ENCODE measurements around the gene LECT2. TPM values are rescaled to one million over a fixed set of nuclear protein-coding genes. Genes with fewer than 3 reads are reported as not detected.
A peak's percentile ranks its signal among the peaks of the same experiment; 100 is the strongest.

LECT2 gene
- not detected for total RNA-seq
- polyA plus RNA-seq = not detected
- long read RNA-seq, donor 1, partial matches to known transcripts = 5 of 5 reads
- long read RNA-seq, donor 1, other reads (novel, unspliced or antisense) = 0 of 5 reads
- long read RNA-seq, donor 2 = 0 reads
- long read RNA-seq, donor 3 = 0 reads
- long read RNA-seq, donor 4 = 0 reads
- long read RNA-seq, donor 5 = 0 reads
- long read RNA-seq, donor 6 = 0 reads
- long read RNA-seq, donor 7 = 0 reads
- long read RNA-seq, donor 8, transcript LECT2-201 (4 exons, 1,077 nt) = major isoform, 9 of 28 reads
- long read RNA-seq, donor 8, partial matches to known transcripts = 19 of 28 reads
- long read RNA-seq, donor 8, other reads (novel, unspliced or antisense) = 0 of 28 reads
- long read RNA-seq, donor 9 = 0 reads
- long read RNA-seq, donor 10 = 0 reads

DNA sequence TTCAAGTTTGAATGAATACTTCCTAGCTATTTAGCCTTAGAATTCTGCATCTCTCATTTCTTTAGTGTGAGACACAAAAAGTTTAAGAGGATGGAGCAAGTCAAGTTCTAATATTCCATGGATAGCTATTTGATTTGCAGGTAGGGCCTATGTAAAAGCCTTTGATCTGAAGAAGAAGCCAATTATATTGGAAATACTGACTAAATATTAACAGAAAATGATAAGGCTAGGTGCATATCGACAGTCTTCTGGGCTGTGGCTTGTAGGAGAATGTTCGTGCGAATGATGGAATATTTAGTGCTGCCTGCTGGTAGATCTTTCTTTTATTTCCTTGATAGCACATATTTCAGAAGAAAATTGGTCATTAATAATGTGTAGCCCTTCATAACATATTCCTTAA, at the start of gene LECT2:
LECT2 (minus strand) TSS at position 85 of the 400 bp plus-strand sequence. CDS start 150 bp downstream, outside the sequence.
- intact Hi-C loops (cut with DNase I) = no loop called here
- WGBS, 4 donors = 91 to 99% (median 95%) methylated on average over 3 of the region's 3 CpGs
- DNase-seq = no peak
- no peaks in the 10 kb centered on the region for H3K4me1 ChIP-seq (replicated peaks in 1 of 2)
- TF ChIP-seq, protein P1, sequence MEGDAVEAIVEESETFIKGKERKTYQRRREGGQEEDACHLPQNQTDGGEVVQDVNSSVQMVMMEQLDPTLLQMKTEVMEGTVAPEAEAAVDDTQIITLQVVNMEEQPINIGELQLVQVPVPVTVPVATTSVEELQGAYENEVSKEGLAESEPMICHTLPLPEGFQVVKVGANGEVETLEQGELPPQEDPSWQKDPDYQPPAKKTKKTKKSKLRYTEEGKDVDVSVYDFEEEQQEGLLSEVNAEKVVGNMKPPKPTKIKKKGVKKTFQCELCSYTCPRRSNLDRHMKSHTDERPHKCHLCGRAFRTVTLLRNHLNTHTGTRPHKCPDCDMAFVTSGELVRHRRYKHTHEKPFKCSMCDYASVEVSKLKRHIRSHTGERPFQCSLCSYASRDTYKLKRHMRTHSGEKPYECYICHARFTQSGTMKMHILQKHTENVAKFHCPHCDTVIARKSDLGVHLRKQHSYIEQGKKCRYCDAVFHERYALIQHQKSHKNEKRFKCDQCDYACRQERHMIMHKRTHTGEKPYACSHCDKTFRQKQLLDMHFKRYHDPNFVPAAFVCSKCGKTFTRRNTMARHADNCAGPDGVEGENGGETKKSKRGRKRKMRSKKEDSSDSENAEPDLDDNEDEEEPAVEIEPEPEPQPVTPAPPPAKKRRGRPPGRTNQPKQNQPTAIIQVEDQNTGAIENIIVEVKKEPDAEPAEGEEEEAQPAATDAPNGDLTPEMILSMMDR (IDR thresholded peaks at IDR 0.05) = no peak
- TF ChIP-seq POLR2A (IDR thresholded peaks at IDR 0.05) = no peak
- no peak within 1 kb of the TSS for H3K4me3 ChIP-seq
- peaks cover 3% of the 10 kb centered on the region for H3K27me3 ChIP-seq
- H3K27ac ChIP-seq = no peak within 1 kb of the TSS
- H3K9me3 ChIP-seq (replicated peaks in 1 of 3) = no peaks in the 10 kb centered on the region
- H3K36me3 ChIP-seq (replicated peaks in 1 of 2) = no peaks in the 10 kb centered on the region

DNA sequence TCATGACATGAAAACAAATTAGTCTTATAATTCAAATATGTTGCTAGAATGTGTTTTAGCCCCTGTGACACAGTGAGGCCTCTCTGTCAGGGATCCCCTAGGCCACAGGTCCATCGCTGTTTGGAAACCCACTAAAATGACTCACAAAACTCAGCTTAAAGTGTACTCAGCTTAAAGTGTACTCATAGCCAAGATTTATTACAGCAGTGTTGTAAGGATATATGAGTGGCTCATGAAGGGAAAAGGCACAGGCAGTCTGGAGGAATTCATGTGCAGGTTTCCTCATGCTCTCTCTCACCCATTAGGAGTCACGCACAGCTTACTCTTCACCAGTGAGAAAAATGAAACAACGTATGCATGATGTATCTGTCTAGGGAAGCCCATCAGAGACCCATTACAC, 49.7 kb upstream of the LECT2 start:
- DNase-seq = no peak
- H3K4me3 ChIP-seq = no peak overlapping the region
- no peaks in the 10 kb centered on the region for H3K9me3 ChIP-seq (replicated peaks in 1 of 3)
- no peak overlapping the region for H3K27ac ChIP-seq
- H3K4me1 ChIP-seq (replicated peaks in 1 of 2) = no peaks in the 10 kb centered on the region
- no peaks in the 10 kb centered on the region for H3K36me3 ChIP-seq (replicated peaks in 1 of 2)
- 89 to 98% (median 93%) methylated on average over 3 of the region's 3 CpGs for WGBS, 4 donors
- intact Hi-C loops (cut with DNase I) = no loop called here
- H3K27me3 ChIP-seq = peaks cover 6% of the 10 kb centered on the region
- no peak for TF ChIP-seq POLR2A (IDR thresholded peaks at IDR 0.05)
- TF ChIP-seq, protein P1 (IDR thresholded peaks at IDR 0.05) = no peak

DNA sequence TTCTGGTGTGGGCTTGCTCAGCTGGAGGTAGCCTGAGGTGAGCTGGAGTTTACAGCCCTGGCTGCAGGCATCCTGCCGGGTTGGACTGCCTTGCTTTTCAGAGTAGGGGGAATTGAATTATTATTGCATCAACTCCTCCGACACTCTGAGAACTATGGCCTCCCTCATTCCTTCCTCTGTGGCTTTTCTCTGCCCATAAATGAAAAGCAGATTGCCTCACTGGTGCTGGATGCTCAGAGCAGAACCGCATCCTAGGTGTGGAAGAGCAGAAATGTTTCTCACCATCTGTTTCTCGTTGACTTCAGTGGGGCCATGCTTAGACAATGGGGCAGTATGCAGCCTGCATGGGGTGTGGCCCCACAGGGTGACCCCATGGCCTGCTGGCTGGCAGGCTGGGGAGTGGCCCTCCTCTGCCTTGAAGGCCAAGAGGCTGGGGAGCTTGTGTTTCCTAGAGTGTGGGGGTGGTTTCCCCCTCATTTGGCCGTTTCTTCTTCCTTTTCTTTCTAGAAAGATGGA, 46.7 kb upstream of the LECT2 start:
- H3K36me3 ChIP-seq (replicated peaks in 1 of 2) = no peaks in the 10 kb centered on the region
- no peak overlapping the region for H3K4me3 ChIP-seq
- DNase-seq = no peak
- no peak for TF ChIP-seq POLR2A (IDR thresholded peaks at IDR 0.05)
- TF ChIP-seq, protein P1 (IDR thresholded peaks at IDR 0.05) = no peak
- no peaks in the 10 kb centered on the region for H3K9me3 ChIP-seq (replicated peaks in 1 of 3)
- peaks cover 6% of the 10 kb centered on the region for H3K27me3 ChIP-seq
- peak overlapping the region in 1 of 5 donors; percentile 73 for H3K27ac ChIP-seq
- H3K4me1 ChIP-seq (replicated peaks in 1 of 2) = peaks cover 0 to 3% of the 10 kb centered on the region in 2 donors
- intact Hi-C loops (cut with DNase I) = no loop called here
- 42 to 63% (median 57%) methylated on average over 5 of the region's 5 CpGs for WGBS, 4 donors

DNA sequence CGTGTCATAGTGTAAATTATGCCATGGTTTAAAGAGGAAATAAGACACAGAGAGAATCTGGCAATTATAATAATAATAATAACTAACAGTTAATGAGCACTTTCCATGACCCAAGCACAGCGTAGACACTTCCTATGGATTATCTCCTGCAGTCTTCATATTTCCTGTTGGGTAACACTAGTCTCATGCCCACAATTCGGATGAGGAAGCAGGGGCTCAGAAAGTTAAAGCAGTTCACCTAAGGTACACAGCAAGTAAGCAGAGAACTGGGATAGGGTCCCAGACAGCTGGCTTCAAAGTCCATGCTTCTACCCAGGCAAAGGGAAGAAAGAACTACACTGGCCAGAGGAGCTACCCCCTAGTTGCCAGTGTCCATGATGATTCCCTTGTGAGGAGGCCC, 46.1 kb upstream of the LECT2 start:
- peaks cover 0 to 3% of the 10 kb centered on the region in 2 donors for H3K4me1 ChIP-seq (replicated peaks in 1 of 2)
- intact Hi-C loops (cut with DNase I) = no loop called here
- no peak for DNase-seq
- H3K36me3 ChIP-seq (replicated peaks in 1 of 2) = no peaks in the 10 kb centered on the region
- TF ChIP-seq POLR2A (IDR thresholded peaks at IDR 0.05) = no peak
- TF ChIP-seq, protein P1 (IDR thresholded peaks at IDR 0.05) = no peak
- WGBS, 4 donors = 62 to 75% (median 65%) methylated on average over 3 of the region's 3 CpGs
- no peaks in the 10 kb centered on the region for H3K9me3 ChIP-seq (replicated peaks in 1 of 3)
- H3K27me3 ChIP-seq = peaks cover 6% of the 10 kb centered on the region
- peak overlapping the region in 2 of 5 donors; percentile 30 to 73 for H3K27ac ChIP-seq
- H3K4me3 ChIP-seq = no peak overlapping the region
